ENCODE data around the gene SSTR3. TPM values are rescaled to one million over a fixed set of nuclear protein-coding genes. Genes with fewer than 3 reads are reported as not detected.

Gene SSTR3
- total RNA-seq, 1 experiment from 2014 or later: not detected

GRCh38 chr22:37229805-37230672, 17.8 kb upstream of the SSTR3 start:
- H3K4me3 ChIP-seq (ENCODE audit: low read depth, low read length, poor library complexity, severe bottlenecking): no peak overlapping the region
- ChIA-PET POLR2A (ENCODE audit: low non-redundant PET) (no interaction called here), CTCF (no interaction called here)
- no peaks in the 10 kb centered on the region for H3K27me3 ChIP-seq (replicated peaks; ENCODE audit: insufficient read depth, low read depth, low read length, poor library complexity)
- BruUV-seq (replicated peaks): no TSS peak
- H3K4me1 ChIP-seq (ENCODE audit: insufficient read depth, low read length, poor library complexity, severe bottlenecking): peaks cover 15% of the 10 kb centered on the region
- peak overlapping the region; percentile 40 for H3K27ac ChIP-seq (ENCODE audit: low read depth, low read length, poor library complexity, severe bottlenecking)
- no peak for TF ChIP-seq EZH2 (IDR thresholded peaks at IDR 0.05; ENCODE audit: borderline replicate concordance, low read depth, low read length, poor library complexity, severe bottlenecking)
- TF ChIP-seq, protein P1, sequence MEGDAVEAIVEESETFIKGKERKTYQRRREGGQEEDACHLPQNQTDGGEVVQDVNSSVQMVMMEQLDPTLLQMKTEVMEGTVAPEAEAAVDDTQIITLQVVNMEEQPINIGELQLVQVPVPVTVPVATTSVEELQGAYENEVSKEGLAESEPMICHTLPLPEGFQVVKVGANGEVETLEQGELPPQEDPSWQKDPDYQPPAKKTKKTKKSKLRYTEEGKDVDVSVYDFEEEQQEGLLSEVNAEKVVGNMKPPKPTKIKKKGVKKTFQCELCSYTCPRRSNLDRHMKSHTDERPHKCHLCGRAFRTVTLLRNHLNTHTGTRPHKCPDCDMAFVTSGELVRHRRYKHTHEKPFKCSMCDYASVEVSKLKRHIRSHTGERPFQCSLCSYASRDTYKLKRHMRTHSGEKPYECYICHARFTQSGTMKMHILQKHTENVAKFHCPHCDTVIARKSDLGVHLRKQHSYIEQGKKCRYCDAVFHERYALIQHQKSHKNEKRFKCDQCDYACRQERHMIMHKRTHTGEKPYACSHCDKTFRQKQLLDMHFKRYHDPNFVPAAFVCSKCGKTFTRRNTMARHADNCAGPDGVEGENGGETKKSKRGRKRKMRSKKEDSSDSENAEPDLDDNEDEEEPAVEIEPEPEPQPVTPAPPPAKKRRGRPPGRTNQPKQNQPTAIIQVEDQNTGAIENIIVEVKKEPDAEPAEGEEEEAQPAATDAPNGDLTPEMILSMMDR (conservative IDR thresholded peaks at IDR 0.05; ENCODE audit: low read depth, low read length): no peak
- no peaks in the 10 kb centered on the region for H3K36me3 ChIP-seq (ENCODE audit: insufficient read depth, low read length, poor library complexity, severe bottlenecking)
- intact Hi-C loops (cut with micrococcal nuclease; ENCODE audit: unreplicated experiment): no loop called here
- H3K9me3 ChIP-seq (ENCODE audit: low read depth, low read length, poor library complexity, severe bottlenecking): no peaks in the 10 kb centered on the region
- DNase-seq (ENCODE audit: low spot score): peak; percentile 72

DNA sequence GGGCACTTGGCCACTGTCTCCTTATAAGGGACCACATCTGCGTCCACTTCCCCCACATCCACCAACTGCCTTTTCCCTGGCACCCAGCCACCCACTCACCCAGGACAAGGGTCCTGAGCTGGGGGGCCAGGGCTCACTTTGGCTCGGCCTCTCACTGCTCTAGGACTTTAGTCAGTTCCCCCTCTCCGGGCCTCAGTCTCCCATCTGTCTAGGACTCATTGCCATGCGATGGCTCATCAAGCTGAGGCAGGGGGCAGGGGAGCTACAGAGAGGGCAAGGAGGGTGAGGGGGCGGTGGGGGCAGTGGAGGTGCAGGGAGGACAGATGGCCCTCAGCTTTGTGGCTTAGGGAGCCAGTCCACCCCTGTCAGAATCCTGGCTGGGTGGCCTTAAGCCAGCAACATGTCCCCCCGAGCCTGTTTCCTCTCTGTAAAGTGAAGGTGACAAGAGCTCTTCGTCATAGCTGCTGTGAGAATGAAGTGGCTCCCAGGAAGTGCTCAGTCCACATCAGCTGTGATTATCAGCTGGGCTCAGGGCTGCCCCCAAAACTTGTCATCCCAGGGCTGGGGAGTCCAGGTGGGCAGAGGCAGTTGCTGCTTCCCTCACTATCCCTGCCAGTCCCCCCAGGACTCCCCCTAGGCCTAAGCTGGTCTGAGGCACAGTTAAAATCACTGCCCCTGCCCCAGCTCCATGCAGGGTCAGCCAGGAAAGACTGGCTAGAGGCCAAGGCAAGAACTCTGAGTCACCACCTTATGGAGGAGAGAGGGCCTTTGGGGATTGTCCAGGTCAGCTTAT, 16.9 kb upstream of the SSTR3 start:
- no peak overlapping the region for H3K4me3 ChIP-seq (ENCODE audit: low read depth, low read length, poor library complexity, severe bottlenecking)
- peak overlapping the region; percentile 40 for H3K27ac ChIP-seq (ENCODE audit: low read depth, low read length, poor library complexity, severe bottlenecking)
- H3K36me3 ChIP-seq (ENCODE audit: insufficient read depth, low read length, poor library complexity, severe bottlenecking): no peaks in the 10 kb centered on the region
- TF ChIP-seq EZH2 (IDR thresholded peaks at IDR 0.05; ENCODE audit: borderline replicate concordance, low read depth, low read length, poor library complexity, severe bottlenecking): no peak
- TF ChIP-seq, protein P1 (conservative IDR thresholded peaks at IDR 0.05; ENCODE audit: low read depth, low read length): no peak
- no peaks in the 10 kb centered on the region for H3K27me3 ChIP-seq (replicated peaks; ENCODE audit: insufficient read depth, low read depth, low read length, poor library complexity)
- intact Hi-C loops (cut with micrococcal nuclease; ENCODE audit: unreplicated experiment): no loop called here
- ChIA-PET POLR2A (ENCODE audit: low non-redundant PET) (no interaction called here), CTCF (interaction anchor here (0.6 kb wide), 1 partner anchor 27 kb away, joined by 8 read pairs; no protein-coding TSS in a partner anchor)
- H3K4me1 ChIP-seq (ENCODE audit: insufficient read depth, low read length, poor library complexity, severe bottlenecking): peaks cover 15% of the 10 kb centered on the region
- no TSS peak for BruUV-seq (replicated peaks)
- no peak for DNase-seq (ENCODE audit: low spot score)
- no peaks in the 10 kb centered on the region for H3K9me3 ChIP-seq (ENCODE audit: low read depth, low read length, poor library complexity, severe bottlenecking)

- H3K9me3 ChIP-seq (ENCODE audit: low read depth, low read length, poor library complexity, severe bottlenecking): no peaks in the 10 kb centered on the region
- no peak overlapping the region for H3K27ac ChIP-seq (ENCODE audit: low read depth, low read length, poor library complexity, severe bottlenecking)
- CTCF ChIA-PET: interaction anchor here (0.6 kb wide), 1 partner anchor 28 kb away, joined by 8 read pairs; no protein-coding TSS in a partner anchor
- H3K27me3 ChIP-seq (replicated peaks; ENCODE audit: insufficient read depth, low read depth, low read length, poor library complexity): no peaks in the 10 kb centered on the region
- DNase-seq (ENCODE audit: low spot score): no peak
- peaks cover 15% of the 10 kb centered on the region for H3K4me1 ChIP-seq (ENCODE audit: insufficient read depth, low read length, poor library complexity, severe bottlenecking)
- no peaks in the 10 kb centered on the region for H3K36me3 ChIP-seq (ENCODE audit: insufficient read depth, low read length, poor library complexity, severe bottlenecking)
- POLR2A ChIA-PET (ENCODE audit: low non-redundant PET): no interaction called here
- no TSS peak for BruUV-seq (replicated peaks)
- no peak for TF ChIP-seq EZH2 (IDR thresholded peaks at IDR 0.05; ENCODE audit: borderline replicate concordance, low read depth, low read length, poor library complexity, severe bottlenecking)
- TF ChIP-seq, protein P1 (conservative IDR thresholded peaks at IDR 0.05; ENCODE audit: low read depth, low read length): no peak
- H3K4me3 ChIP-seq (ENCODE audit: low read depth, low read length, poor library complexity, severe bottlenecking): no peak overlapping the region
- intact Hi-C loops (cut with micrococcal nuclease; ENCODE audit: unreplicated experiment): no loop called here
Measured at GRCh38 chr22:37228106-37229011, 16.1 kb upstream of the SSTR3 start.
